HG03175 (cell line): ENCODE measurements around the gene TICAM1.
A peak's percentile ranks its signal among the peaks of the same experiment; 100 is the strongest.
"Not testable (repeated sequence)": the region's sequence is repeated elsewhere in the genome, so short reads cannot be mapped to it uniquely, and the experiment has no call there.

Experiments used
- ATAC-seq: cut with Tn5 transposase; IDR thresholded peaks from one replicate; pipeline ENCODE4 v1.9.1; 2021; ENCODE audit warnings: mild to moderate bottlenecking, moderate library complexity; ENCODE audit not compliant: unreplicated experiment

TICAM1 gene

DNA sequence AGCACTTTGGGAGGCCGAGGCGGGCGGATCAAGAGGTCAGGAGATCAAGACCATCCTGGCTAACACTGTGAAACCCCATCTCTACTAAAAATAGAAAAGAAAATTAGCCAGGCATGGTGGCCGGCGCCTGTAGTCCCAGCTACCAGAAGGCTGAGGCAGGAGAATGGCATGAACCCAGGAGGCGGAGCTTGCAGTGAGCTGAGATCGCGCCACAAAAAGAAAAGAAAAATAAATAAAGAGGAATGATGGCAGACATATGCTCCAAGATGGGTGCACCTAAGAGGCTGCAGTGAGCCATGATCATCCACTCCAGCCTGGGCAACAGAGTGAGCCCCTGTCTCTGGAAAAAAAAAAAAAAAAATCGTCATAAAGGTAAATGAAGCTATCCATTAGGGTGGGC, 14.5 kb upstream of the TICAM1 start:
- not testable (repeated sequence) for ATAC-seq

DNA sequence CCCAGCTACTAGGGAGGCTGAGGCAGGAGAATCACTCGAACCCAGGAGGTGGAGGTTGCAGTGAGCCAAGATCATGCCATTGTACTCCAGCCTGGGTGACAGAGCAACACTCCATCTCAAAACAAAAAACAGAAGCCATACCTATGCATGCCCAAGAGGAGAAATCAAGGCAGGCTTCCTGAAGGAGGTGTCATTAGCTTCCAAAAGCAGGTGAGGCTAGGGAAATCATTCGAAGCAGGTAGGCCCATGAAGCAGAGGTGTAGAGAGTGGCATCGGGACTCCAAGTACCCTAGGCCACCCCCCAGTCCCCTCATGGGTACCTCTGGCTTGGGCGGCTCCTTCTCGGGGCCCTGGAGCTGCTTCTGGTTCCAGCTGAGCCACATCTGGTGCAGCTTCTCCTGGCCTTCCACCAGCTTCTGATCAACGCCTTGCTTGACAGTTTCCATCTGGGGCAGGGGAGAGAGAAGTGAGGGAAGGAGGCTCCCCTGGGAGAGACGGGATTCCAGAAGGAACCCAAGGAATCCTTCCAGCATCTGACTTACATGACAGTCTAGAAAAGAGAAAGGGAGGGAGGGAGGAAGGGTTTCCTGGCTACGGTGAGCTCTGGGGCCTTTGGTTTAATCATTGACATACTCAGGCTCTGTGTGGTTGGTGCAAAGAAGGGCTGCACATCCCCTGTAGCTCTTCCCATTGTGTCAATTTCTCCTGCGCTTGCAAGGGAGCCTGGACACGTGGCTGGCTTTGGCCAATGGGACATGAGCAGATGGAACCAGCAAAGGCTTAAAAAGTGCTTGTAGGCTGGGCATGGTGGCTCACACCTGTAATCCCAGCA, 13.1 kb upstream of the TICAM1 start:
- ATAC-seq, result no peak

DNA sequence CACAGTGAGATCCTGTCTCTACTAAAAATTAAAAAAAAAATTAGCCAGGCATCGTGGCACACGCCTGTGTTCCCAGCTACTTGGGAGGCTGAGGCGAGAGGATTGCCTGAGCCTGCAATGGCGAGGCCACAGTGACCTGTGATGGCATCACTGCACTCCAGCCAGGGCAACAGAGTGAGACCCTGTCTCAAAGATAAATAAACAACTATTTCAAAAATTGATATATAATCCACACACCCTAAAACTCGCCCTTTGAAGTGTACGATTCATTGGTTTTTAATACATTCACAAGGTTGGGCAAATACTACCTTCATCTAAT, 12.1 kb upstream of the TICAM1 start:
- ATAC-seq, result no peak

DNA sequence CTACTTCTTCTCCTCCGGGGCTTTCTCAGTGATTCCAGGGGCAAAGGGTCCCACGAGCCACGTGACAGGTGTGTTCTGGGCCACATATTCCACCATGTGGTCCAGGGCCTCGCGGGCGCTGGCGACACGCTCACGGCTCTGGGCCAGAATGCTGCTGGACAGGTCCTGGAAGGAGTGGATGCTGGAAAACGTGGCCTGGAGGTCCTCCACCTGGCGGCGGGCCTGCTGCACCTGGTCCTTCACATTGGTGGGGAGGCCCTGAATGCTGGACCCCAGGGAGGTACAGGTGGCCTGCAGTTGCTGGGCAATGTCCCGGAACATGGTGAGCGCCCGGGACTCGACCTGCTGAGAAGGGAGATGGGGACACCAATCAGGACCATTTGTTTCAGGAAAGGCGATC, 7.7 kb upstream of the TICAM1 start:
- ATAC-seq, result no peak

DNA sequence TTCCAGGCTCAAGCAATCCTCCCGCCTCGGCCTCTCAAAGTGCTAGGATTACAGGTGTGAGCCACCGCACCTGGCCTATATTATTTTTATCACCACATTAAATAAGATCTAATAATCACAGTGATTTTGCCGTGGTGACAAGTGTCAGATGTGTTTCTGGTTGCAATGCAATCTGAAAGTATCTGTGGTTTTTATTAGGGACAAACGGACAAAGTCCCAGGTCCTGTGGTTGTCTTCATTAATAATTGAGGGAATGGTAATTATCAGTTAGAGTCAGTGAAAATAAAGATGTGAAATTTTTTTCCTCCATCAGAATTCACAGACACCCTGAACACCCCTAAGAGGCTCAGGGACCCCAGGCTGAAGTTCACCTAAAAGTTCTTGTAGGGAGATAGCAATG, 1.3 kb upstream of the TICAM1 start:
- no peak for ATAC-seq

DNA sequence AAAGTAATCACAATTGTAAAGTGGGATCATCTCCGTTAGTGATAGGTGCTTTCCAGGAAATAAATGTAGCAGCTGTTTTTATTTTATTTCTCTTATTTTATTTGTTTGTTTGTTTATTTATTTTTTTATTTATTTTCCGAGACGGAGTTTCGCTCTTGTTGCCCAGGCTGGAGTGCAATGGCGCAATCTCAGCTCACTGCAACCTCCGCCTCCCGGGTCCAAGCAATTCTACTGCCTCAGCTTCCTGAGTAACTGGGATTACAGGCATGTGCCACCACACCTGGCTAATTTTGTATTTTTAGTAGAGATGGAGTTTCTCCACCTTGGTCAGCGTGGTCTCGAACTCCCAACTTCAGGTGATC, 448 bp upstream of the TICAM1 start:
- ATAC-seq, result not testable (repeated sequence)

DNA sequence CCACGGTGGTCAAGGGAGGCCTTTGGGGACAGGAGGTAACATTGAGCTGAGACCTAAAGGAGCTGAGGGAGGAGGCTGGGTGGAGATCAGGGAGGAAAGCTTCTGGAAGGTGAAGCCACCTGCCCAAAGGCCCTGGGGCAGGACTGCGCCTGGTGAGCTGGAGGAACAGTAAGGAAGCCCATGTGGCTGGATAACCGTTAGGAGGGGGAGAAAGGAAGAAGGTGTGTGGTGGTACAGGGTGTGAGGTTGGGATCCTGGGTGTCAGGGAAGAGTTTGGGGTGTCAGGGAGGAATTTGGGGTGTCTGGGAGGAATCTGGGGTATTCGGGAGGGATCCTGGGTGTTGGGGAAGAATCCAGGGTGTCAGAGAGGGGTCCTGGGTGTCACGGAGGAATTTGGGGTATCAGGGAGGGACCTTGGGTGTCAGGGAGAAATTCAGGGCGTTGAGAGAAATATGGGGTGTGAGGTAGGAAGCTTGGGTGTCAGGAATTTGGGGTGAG, 695 bp downstream of the TICAM1 start:
- no peak for ATAC-seq

DNA sequence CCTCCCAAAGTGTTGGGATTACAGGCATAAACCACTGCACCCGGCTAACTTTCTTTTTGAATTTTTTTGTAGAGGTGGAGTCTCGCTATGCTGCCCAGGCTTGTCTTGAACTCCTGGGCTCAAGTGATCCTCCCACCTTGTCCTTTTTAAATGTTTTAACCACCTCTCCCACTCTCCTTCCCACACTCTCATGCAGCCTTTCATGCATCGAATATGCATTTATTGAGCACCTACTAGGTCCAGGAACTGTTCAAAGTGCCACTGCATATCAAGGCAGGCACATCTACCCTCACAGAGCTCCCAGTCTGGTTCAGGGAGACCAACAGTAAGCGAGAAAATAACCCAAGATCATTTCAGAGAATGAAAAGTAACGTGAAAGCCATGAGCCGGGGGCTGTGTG, 1.2 kb downstream of the TICAM1 start:
- ATAC-seq, result no peak

DNA sequence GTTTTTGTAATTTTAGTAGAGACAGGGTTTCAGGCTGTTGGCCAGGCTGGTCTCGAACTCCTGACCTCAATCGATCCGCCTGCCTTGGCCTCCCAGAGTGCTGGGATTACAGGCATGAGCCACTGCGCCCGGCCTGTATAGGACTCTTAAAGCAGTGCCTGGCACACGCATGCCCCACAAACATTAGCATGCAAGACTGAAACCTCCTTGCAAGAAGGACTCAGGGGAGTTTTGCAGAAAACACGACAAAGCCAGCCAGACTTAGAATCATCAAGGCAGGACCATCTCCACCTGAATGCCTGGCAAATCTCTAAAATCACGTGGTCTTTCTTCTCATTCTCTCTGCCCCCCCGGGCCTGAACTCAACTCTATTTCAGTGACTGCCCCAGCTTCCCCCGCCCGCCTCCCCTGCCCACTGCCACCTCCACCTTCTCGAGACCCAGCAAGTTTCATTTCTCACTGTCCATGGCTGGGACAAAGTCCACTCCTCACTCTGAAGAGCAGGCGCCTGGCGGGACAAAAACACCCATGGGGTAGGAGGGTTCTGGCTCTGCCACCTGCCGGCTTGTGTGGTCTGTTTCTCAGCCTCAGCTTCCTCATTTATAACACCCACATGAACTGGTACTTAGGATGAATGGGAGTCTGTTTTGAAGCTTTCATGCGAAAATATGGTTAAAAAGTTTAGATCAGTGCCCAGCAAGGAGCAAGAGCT, 2.4 kb downstream of the TICAM1 start:
- ATAC-seq, result no peak

DNA sequence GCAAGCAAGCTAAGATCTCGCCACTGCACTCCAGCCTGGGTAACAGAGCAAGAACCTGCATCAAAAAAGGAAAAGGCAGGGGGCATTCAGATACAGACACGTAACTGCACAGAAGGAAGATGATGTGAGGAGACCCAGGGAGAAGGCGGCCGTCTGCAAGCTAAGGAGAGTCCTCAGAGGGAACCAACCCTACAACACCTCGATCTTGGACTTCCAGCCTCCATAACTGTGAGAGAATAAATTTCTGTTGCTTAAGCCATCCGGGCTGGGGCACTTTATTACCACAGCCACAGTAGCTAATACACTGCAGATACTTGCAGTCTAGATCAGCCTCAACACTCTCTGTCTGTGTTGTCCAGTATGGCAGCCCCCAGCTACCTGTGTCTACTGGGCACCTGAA, 7.9 kb downstream of the TICAM1 start:
- ATAC-seq, result no peak

DNA sequence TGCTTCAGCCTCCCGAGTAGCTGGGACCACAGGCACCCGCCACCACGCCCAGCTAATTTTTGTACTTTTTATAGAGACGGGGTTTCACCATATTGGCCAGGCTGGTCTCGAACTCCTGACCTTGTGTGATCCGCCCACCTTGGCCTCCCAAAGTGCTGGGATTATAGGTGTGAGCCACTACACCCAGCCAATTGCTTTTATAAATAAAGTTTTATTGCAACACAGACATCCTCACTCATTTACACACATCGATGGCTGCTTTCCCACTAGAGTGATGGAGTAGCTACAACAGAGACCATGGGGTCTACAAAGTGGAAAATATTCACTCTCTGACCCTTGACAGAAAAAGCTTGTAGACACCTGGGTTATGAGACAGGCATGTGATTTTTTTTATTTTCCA, 9.2 kb downstream of the TICAM1 start:
- not testable (repeated sequence) for ATAC-seq

DNA sequence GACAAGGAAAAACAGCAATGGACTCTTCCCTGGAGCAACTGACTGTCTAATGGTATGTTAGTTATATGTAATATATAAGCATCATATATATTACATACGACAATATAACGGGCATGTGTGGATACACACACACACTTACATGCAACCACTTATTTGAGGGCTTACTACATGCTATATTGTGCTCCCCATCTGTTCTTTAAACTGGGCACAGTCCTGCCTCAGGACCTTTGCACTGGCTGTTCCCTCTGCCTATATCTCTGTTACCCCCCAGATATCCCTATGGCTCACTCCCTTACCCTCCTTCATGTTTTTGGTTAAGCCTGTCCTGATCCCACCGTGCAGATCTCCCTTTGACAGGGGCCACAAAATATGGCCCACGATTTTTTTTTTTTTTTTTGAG, 10.2 kb downstream of the TICAM1 start:
- no peak for ATAC-seq

DNA sequence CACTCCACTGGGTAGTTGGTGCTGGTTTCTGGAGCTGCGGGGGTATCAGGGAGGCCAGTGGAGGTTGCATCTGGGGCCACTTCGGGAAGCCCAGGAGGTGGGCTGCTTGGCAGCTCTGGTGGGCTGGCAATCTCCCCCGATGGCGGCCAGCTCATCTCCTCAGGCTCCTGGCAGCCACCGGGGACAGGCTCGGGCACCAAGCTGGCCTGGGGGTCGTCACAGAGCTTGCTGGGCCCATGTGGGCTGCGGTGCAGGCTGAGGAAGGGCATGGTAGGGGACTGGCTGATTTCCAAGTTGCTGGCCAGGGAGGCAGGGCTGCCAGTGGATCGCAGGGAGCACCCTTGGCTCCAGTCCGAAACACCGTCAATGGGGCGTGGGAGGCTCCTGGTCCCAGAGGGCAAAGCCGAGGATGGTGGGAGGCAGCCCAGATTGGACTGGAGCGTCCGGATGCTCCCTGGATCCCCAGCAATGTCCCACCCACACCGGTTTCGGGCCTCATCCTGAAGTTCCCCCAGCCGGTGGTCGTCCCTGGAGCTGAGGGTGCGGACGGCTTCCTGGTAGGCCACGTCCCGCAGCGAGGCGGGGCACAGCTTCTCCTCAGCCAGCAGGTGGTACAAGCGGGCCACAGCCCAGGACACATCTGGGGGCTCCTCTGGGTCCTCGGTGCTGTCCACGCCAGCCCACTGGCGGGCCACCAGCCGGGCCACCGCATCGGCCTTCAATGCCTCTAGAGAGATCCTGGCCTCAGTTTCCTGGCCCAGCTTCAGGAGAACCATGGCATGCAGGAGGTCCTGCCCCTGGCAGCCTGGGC, 13.8 kb downstream of the TICAM1 start:
- ATAC-seq, result no peak

DNA sequence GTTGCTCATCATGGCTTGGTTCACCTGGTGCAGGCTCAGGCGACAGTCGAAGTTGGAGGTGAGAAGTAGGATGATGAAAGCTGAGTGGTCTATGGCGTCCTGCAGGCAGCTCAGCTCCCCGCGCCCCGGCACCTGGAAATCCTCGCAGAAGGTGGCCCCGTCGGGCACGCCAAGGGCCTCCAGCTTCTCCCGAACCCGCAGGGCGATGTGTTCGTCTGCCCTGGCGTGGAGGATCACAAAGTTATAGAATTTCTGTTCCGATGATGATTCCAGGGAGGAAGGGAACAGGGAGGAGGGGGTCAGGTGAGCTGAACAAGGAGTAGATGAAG, 14.6 kb downstream of the TICAM1 start:
- ATAC-seq, result no peak

DNA sequence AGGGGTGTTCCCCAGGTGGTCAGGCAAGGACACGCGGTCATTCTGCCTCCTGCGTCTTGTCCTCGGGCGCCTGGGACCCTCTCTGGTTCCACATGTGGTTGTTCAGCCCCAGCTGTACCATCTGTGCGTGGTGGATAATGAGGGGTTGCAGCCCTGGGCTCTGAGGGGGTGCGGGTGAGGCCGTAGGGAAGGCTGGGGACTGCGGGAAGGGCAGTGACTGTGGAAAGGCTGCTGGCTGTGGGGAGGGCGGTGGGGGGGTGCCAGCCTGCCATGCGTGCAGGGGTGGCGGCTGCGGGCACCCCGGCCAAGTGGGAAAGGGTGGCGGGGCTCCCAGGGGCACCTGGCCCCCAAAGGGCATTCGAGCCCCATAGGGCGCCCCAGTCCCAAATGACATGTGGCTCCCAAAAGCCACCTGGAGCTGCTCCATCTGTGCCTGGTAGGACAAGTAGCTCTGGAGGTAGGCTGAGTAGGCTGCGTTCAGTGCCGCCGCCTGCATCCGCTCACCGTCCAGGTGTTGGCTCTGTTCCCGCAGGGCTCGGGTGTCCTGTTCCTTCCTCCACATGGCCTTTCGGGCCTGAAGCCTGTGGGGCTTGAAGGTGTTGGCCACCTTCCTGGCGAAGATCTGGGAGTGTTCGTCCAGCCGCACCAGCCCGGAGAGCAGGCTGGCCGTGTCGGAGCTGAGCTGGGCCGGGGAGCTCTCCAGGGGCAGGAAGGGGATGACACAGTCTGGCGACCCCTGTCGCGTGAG, 15.1 kb downstream of the TICAM1 start:
- ATAC-seq, result no peak

DNA sequence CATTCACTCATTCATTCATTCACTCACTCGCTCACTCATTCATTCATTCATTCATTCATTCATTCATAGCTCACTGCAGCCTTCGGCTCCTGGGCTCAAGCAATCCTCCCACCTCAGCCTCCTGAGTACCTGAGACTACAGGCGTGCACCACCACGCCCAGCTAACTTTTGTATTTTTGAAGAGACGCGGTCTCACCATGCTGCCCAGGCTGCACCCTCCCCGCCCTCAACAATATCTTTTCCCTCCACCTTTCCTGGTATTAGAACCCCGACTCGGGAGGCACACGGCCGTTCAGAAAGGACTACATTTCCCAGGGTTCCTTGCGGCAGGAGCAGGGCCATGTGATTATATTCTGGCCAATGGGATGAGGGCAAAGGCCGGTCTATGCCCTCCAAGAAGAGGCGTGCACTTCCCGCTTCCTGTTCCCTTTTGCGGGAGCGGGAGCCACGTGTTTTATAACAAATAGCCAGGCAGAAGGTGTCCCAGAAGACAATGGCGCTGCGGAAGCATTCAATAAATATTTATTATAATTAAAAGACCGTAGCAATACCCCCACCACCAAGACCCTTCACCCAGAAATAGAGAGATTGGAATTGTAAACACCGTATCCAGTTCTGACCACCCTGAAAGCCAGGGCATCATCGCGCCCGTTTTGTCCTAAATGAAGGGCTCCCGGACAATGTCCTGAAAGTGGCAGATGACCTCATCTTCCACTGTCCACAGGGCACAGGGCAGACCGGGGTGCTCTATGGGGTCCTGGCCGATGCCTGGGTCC, 15.9 kb downstream of the TICAM1 start:
- ATAC-seq, result peak; percentile 74

DNA sequence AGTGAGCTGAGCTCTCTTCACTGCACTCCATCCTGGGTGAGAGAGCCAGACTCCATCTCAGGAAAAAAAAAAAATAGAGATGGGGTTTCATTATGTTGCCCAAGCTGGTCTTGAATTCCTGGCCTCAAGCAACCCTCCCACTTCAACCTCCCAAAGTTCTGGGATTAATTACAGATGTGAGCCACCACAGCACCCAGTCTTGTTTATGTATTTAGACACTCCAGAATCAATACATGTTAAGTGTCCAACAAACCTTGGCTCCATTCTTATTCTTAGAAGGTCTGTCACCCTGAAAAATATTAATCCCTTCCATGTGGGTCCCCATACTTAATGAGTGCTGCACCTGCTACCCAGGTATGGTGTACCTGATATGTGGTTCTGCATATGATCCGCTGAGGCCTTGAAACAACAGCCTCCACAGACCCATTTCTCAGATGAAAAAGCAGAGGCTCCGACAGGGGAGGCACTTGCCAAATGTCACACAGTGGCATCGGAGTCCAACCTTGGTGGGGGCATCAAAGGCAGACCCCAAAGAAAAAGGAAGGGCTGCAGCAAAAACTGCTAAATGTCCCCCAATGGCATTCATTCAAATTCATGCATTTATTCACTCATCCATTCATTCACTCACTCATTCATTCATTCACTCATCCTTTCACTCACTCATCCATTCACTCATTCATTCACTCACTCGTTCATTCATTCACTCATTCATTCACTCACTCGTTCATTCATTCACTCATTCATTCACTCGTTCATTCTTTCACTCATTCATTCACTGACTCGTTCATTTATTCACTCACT, 16.7 kb downstream of the TICAM1 start:
- ATAC-seq, result no peak

DNA sequence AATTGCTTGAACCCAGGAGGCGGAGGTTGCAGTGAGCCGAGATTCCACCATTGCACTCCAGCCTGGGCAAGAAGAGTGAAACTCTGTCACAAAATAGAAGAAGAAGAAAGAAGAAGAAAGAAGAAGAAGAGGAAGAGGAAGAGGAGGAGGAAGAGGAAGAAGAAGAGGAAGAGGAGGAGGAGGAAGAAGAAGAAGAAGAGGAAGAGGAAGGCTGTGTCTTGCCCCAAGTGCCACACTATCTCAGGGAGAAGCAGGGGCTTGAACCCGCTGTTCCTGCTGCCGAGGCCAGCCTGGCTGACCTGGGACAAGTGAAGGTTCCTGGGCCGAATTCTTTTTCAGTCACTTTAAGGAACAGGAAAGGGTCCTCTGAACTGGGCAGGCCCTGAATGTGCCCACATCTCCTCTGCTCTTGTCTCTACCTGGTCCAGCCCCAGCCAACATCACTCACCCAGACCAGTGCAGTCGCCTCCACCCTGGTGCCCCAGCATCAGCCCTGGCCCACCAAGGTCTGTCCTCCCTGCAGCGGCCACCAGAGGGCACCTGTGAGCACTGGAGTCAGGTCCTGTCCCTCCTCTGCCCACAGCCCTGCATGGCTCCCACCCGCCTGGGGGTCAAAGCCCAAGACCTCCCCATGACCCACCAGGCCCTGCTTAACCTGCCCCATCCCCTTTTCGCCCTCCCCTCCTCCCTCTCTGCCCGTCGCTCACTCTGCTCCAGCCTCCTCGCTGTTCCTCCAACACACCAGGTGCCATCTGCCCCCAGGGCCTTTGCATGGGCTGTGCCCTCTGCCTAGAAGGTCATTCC, 20.0 kb downstream of the TICAM1 start:
- peak; percentile 44 for ATAC-seq

DNA sequence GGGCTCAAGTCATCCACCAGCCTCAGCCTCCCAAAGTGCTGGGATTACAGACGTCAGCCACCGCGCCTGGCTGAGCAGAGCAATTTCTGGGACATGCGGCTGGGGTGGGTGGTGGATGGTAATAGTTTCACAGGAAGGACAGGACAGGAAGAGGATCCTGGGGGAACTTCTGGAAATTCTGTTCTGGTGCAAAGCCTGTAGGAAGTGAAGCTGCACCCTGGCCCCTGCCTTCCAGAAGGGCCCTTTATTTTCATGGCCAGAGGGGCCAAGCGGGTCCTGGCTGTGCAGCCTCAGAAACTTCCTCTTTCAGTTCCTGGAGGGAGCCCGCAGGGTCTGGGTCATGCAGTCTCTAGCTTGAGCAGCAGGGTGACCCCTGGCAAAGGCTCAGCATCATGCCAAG, 24.3 kb downstream of the TICAM1 start:
- no peak for ATAC-seq
